HG03139 (cell line): ENCODE measurements around the gene EDNRA.

Experiments
- ATAC-seq: cut with Tn5 transposase; IDR thresholded peaks from one replicate; pipeline ENCODE4 v1.9.1; 2021; ENCODE audit not compliant: unreplicated experiment

Gene EDNRA

GRCh38 chr4:147496500-147496899 is 15.6 kb downstream of the EDNRA start:
- ATAC-seq: no peak

GRCh38 chr4:147498031-147498660 is 17.2 kb downstream of the EDNRA start:
- no peak for ATAC-seq

GRCh38 chr4:147508346-147508745 is 27.4 kb downstream of the EDNRA start:
- no peak for ATAC-seq

GRCh38 chr4:147509386-147509785 is 28.5 kb downstream of the EDNRA start:
- ATAC-seq: no peak

GRCh38 chr4:147510962-147511668 is 30.2 kb downstream of the EDNRA start:
- ATAC-seq: no peak

GRCh38 chr4:147513091-147513490 is 32.2 kb downstream of the EDNRA start:
- no peak for ATAC-seq

- ATAC-seq: no peak
Measured at GRCh38 chr4:147513952-147514351, 33.1 kb downstream of the EDNRA start.

GRCh38 chr4:147515220-147515936 is 34.5 kb downstream of the EDNRA start:
- ATAC-seq: no peak

GRCh38 chr4:147516133-147516532 is 35.2 kb downstream of the EDNRA start:
- ATAC-seq: no peak

- ATAC-seq: no peak
Measured at GRCh38 chr4:147518086-147518485, 37.2 kb downstream of the EDNRA start.

- peak; percentile 88 for ATAC-seq
Measured at GRCh38 chr4:147518846-147519767, 38.2 kb downstream of the EDNRA start.

- ATAC-seq: no peak
Measured at GRCh38 chr4:147524601-147525000, 43.7 kb downstream of the EDNRA start.

- no peak for ATAC-seq
Measured at GRCh38 chr4:147525494-147526271, 44.8 kb downstream of the EDNRA start.

- ATAC-seq: no peak
Measured at GRCh38 chr4:147526272-147526654, 45.4 kb downstream of the EDNRA start.

- no peak for ATAC-seq
Measured at GRCh38 chr4:147528054-147528453, 47.2 kb downstream of the EDNRA start.

- no peak for ATAC-seq
Measured at GRCh38 chr4:147530134-147530533, 49.2 kb downstream of the EDNRA start.

GRCh38 chr4:147530723-147531122 is 49.8 kb downstream of the EDNRA start:
- no peak for ATAC-seq

- ATAC-seq: no peak
Measured at GRCh38 chr4:147532896-147533295, 52.0 kb downstream of the EDNRA start.

- ATAC-seq: no peak
Measured at GRCh38 chr4:147533331-147533730, 52.4 kb downstream of the EDNRA start.

GRCh38 chr4:147535124-147535523 is 54.2 kb downstream of the EDNRA start:
- no peak for ATAC-seq
